ENCODE results near the gene PPP1R11.
"Not testable (repeated sequence)": the region's sequence is repeated elsewhere in the genome, so short reads cannot be mapped to it uniquely, and the experiment has no call there.

Gene PPP1R11

DNA sequence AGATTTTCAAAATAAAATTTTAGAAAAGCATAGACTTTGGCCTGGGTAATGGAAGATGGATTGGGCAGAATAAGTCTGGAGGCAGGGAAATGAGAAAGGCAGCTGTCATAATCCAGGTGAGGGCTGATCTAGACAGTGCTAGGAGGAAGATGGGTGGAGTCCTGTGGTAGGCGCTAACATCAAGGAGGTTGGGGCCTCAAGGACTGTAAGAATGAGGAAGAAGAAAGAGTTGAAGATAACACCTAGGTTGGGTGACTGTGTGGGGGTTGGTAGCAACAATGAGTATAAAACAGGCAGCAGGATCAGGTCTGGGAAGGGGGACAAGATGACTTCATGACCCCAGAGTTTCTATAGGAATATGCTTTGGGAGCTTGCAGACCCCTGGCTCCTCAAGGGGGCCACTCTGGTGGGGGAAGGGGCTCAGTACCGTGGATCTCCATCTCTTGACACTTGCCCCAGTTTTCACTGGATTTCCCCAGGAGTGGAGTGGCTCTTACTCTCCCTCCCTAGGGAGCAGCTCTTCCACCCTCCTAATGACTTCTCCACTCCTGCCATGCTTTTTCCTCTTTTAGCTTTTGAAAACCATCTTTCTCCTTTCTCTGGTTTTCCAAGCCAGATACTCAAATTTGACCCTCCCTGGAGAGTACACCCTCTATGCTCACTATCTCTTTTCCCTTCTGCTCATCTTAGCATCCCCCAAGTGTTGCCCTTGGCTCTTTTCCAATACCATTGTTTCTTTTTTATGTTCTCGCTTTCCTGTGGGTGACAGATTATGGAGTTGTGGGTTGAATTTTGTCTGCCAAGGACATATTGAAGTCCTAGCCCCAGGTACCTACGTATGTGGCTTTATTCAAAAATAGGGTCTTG is 31.1 kb downstream of the PPP1R11 start:
- DNase-seq (ENCODE audit: low read depth in 2 of 2) = no peak

DNA sequence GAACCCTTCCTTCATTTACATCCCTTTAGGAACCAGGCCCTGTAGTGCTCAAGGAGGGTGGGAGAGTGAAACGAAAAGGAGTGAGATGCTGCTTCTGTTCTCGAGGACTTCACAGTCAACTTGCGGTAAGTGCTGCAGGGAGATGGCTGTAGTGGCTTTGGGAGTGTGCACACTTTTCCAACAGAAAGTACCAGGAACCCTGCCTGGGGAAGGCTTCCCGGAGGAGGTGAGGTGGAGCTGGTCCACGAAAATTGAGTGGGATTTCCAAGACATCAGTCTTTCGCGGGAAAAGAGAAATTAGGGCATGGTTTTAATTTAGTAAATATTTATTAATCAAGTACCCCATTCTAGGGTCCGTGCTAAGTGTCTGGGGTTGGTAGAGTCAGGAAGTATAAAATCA is 33.2 kb downstream of the PPP1R11 start:
- no peak for DNase-seq (ENCODE audit: low read depth in 2 of 2)

DNA sequence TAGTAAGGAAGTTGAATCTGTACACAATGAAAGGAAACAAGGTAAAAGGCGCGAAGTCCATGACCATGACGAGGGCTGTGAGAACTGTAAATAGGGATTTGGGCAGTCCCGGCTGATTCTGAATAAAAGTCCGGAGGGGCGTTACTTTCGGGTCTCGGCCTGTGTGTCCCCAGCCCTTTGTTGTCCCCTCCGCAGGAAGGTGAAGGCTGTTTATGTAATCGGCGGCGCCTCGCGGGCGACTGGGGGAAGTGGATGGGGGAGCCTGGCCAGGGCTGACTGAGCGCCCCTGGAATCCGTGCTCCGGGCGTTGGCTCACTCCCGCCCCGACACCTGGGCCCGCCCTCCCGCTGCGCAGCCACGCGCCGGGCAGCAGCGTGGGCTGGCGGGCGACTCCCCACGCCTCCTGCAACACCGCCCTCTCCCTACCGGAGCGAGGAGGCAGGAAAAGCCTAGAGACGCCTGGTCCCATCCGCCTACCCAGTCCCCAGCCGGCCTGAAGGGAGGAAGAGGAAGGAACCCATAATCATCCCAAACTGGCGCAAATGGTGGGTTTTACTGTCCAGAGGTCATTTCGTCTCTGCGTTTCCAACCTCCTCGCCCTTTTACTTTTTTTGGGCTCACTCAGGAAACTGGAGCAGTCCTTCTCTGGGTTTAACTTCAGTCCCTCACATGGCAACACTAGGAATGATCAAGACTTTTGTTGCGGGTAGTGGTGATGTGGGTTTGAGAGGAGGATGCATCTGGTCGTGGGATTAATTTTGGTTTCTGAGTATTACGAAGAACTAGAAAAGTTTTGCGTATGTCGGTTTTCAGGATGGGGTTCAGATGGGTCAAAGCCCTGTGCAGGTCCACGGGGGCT is 33.8 kb downstream of the PPP1R11 start:
- DNase-seq (ENCODE audit: low read depth in 2 of 2) = no peak

DNA sequence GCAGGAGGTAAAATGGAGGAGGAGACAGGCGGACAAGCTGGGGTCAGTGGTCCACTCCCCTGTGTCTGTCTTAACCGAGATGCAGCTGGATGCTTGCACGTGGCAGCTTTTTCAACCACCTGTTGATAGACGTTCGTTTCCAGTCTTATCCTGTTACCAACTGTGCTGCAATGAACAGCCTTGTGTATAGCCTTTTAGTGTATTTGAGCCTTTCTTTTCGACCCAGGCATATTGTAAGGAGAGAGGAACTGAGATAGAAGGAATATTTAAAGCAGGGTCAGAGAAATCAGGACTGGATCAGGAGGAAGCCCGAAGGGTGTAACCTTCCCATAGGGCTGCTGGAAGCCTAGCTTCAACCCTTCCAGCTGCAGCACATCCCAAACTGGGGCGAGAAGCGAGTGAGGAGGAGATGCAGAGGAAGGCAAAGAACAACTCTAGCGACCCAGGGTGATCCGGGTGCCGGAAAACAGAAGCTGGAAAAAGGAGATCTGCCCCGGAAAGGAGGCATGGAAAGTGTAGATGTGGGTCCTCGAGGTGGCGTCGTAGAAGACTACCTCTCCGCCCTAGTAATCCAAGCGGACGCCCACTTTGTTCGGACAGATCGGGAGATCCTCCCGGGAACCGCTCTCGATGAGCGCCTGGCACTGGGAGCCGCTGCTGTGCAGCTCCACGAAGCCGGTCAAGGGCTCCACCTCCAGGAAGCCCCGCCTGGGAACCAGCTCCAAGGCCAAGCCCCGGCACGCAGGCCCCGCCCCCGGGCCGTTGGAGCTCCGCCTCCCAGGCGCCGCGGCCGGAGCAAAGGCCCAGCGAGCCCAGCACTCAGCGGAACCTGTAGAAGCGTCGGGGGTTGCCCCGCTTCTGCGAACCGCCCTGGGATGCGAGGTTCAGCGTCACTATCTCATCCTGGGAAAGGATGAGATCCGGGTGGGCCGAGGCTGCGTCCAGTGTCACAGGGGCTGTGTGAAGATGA is 34.7 kb downstream of the PPP1R11 start:
- peak; percentile 19 to 24 for DNase-seq (ENCODE audit: low read depth in 2 of 2)

DNA sequence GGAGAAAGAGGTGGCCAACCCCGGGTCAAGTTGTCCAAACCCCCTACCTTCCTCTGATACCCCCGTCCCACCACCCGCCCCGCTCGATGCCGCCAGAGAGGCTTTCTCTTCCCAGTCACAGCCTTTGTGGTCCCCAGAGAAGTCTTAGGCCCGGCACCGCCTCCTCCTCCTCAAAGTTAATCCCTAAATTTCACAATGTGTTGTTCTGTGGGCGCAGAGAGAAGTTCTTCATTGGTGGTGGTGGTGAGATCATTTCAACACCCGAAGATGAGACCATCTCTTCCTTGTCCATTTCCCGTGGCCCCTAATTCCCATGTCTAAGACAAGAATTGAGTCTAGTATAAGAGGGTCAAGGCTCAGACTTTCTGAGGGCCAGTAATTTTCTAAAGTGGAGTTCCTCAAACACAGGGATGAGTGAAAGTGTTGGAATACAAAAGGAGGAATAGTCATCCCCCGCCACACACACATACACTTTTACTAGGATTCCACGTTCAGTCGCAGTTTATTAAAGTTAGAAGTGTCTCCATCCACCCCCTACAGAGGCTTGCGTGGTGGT is 35.5 kb downstream of the PPP1R11 start:
- DNase-seq (ENCODE audit: low read depth in 2 of 2) = no peak

DNA sequence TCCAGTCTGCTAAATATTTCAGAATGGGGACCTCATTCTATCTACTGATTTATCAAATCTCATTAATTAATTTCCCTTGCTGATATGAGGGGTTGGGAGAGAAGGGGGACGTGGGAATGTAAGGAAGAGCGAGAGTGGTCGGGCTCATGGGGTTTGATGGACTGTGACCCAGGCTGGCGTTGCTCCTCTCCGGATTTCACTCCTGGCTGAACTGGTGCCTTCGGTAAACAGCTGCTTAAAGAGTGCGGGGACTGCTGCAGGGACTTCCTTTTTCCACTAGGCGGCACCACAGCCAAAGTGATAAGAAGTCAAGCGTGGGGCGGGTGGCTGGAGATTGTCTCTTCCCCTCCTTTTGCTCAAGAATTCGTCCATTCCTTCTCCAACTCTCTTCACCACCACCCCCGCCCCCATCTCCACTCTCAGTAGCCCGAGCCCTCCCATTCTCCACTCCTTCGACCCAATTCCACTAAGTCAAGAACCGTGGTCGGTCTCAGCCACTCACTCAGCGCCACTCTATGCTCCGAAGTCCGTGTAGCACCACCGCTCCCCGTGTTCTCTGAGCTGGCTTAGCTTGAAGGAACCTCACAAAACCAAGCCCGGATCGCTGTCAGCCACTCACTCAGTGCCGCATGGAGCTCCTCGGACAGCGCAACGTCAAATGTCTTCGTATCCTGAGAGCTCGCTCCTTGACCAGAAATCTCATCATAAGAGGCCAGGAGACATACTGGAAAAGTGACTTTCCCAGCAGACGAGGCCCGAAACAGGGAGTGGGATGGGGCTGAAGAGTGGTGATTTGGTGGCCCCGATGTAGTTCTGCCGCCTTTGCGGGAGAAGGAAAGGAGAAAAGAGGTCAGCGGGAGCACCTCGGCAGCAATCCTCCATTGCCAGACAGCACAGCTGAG is 36.2 kb downstream of the PPP1R11 start:
- DNase-seq (ENCODE audit: low read depth in 2 of 2) = peak; percentile 71 to 73

DNA sequence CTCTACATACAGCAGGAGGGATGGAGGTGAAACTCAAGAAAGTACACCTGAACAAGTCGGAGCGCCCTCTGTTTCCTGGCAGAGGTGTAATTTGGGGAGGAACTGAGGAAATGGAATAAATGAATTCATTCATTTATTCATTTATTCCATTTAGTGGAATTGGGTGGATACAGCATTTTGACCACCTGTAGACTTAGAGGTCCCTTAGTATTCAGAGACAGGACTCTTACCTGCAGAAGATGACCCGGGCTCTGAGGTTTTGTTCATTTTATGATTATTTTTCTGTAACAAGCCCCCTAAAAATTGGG is 36.8 kb downstream of the PPP1R11 start:
- DNase-seq (ENCODE audit: low read depth in 2 of 2) = no peak

DNA sequence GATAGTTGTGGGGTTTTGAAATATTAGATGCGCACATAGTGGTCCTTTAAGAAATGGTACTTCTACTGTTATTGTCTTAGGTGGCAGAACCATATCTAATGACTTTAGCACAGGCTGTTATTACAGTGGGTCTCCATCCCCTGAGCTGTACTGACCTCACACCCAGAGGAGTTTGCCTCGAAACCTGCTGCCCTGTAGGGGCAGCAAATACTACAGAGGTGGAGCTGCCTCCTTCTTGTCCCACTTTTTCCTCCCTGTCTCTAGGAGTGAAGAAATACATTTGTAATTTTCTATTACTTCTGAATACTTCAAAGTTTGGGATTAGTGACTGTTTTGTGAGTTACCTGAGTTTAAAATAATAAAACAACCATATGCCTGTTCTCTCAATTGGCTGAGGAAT is 37.7 kb downstream of the PPP1R11 start:
- no peak for DNase-seq (ENCODE audit: low read depth in 2 of 2)

DNA sequence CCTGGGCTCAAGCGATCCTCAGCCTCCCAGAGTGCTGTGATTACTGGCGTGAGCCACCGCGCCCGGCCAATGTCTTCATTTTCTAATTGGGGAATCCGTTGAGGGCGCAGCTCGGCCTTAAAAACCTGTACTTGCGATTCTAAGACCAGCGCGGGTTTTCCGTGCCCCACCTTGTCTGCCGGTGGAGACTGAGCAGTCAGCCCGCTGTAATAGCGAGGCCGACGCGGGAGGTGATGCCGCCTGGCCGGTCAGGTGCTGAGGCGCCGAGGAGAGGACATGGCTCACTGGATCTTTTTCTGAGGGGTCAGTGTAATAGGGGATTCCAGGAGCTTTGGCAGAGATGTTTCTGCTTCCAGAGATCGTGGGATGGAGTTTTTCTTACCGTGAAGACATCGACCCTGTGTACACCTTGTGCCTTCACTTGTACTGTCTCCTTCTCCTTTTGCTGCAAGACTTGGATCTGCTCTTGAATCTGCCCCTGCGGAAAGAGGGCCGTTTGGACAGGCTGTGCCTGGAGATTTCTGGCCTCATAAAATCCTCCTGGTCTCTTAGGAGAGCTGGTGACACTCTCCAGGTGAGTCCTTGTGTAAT is 44.4 kb downstream of the PPP1R11 start:
- no peak for DNase-seq (ENCODE audit: low read depth in 2 of 2)

DNA sequence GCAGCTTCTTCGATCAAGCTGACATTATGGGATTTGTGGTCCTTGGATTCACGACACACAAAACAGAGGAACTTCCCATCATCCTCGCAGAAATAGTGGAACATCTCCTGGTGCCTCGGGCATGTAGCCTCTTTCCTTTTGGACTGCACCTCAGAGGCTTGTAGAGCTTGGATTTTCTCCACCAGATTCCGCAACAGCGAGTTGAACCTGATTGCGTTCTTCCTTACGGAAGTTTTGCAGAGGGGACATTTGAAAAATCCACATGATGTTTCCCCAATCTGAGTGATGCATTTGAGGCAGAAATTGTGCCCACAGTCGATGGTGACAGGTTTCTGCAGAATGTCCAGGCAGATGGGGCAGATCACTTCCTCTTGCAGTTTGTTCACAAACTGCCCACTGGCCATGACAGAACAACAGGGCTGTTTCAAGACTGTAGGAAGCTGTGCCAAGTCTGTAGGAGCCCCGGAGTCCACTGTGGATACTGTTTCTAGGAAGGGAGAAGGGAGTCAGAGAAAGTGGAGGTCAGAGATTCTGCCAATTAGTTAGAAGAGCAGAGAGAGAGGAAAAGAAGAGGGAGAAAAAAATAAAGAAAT is 45.5 kb downstream of the PPP1R11 start:
- no peak for DNase-seq (ENCODE audit: low read depth in 2 of 2)

DNA sequence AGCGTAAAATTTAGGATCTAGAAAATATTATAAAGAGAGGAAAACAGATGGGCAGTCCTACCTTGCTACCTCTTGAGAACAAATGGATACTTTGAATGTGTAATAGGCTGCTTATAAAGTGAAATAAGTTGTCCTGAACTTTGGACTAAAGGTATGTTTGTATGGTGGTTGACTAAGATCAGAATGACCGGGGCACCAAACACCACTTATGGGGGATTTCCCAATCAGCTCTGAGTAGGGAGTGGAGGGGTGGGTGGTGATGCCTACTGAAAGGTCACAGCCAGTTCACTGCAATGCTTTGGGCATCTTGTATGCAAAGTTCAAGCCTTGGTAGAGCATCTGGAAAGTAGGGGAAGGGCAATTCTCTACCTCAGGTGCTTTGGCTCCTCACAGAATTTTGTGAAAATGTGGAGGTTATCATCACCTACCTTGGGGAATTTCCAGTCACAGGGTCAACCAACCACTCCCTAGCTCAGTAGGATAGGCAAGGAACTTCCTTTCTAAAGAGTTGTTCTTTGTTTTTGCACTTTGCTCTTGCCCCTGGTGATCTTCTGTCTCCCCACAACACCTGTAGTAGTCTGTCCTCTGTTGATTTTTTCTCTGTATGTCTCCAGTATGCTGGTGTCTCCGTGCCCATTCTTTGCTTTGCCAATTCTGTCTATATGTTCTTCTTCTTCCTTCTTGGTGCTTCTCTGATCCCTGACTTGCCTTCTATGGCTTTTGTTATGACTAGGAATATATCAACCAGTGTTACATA is 46.2 kb downstream of the PPP1R11 start, which contains the start of gene TRIM31:
Gene TRIM31 (minus strand): TSS at position 88 of the 757 bp plus-strand sequence. CDS start 285 bp downstream, outside the sequence.
- no peak for DNase-seq (ENCODE audit: low read depth in 2 of 2)

DNA sequence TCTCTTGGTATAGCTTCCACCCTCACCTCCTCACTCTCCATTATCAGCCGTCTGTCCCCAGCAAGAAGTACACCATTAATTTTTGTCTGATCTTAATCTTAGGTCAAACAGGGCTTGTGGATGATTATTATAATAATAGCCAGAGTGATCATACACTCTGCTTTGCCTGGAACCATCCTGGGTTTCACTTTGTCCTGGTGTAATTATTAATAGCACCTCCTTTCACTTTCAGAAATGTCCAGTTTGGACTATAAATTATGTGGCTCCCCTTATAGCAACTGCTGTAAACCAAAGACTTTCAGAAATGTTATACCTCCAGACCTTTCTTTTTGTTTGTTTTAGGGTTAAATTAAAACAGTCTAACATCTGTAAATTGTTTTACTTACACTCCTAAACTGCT is 46.8 kb downstream of the PPP1R11 start:
- no peak for DNase-seq (ENCODE audit: low read depth in 2 of 2)

DNA sequence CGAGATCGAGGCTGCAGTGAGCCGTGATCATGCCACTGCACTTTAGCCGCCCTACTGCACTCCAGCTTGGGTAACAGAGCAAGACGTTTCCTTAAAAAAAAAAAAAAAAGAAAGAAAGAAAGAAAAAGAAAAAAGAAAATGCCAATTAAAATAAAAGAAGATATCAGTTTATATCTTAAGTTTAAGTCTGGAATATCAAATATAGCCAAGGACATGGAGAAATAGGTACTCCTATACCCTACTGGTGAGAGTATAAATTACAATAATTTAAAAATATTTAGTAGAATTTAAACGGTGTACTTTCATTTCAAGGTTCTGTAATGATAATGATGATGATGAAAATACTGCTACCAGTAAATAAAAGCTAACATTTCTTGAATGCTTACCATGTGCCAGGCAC is 49.7 kb downstream of the PPP1R11 start:
- no peak for DNase-seq (ENCODE audit: low read depth in 2 of 2)

DNA sequence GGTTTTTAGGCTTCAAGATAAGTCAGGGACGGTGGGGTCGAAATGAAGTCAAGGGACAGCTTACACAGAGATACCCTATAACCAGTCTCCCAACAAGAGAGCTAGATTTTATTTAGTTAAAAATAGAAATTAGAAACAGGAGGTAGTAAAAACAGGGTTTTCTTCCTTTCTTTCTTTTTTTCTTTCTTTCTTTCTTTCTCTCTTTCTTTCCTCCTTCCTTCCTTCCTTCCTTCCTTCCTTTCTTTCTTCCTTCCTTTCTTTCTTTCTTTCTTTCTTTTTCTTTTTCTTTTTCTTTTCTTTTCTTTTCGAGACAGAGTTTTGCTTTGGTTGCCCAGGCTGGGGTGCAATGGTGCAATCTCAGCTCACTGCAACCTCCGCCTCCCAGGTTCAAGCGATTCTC is 51.7 kb downstream of the PPP1R11 start:
- DNase-seq (ENCODE audit: low read depth in 2 of 2) = not testable (repeated sequence)
